Effector memory CD8-positive, alpha-beta T cell (primary cell): ENCODE measurements around the gene ZSCAN18.

Source experiments
- ATAC-seq: fragments of 150-1000 bp; cut with Tn5 transposase; replicated peaks from 2 replicates; pipeline ENCODE4 v1.10.0; 2021; ENCODE audit warnings: mild to moderate bottlenecking, moderate library complexity
- DNase-seq, 3 experiments: peaks; one replicate each; pipeline ENCODE4 v3.0.0; 2021
- H3K27ac Mint-ChIP-seq, 2 donors: one replicate each; pipeline ENCODE4 v1.8.0; 2022; ENCODE audit warnings: mild to moderate bottlenecking in 2 of 2, mixed read lengths in 2 of 2, moderate library complexity in 2 of 2
- H3K27me3 Mint-ChIP-seq, 2 donors: one replicate each; pipeline ENCODE4 v1.8.0; 2022; ENCODE audit warnings: mixed read lengths in 2 of 2
- H3K36me3 Mint-ChIP-seq: one replicate; pipeline ENCODE4 v1.8.0; 2022; ENCODE audit warnings: mild to moderate bottlenecking, moderate library complexity, mixed read lengths; ENCODE audit not compliant: insufficient read depth
- H3K4me1 Mint-ChIP-seq, 2 donors: one replicate each; pipeline ENCODE4 v1.8.0; 2022; ENCODE audit warnings: low read depth in 2 of 2, mixed read lengths in 2 of 2
- H3K4me3 Mint-ChIP-seq, 2 donors: one replicate each; pipeline ENCODE4 v1.8.0; 2022; ENCODE audit warnings: mild to moderate bottlenecking in 2 of 2, mixed read lengths in 2 of 2, moderate library complexity in 2 of 2
- H3K9me3 Mint-ChIP-seq, 2 donors: one replicate each; pipeline ENCODE4 v1.8.0; 2022; ENCODE audit warnings: mixed read lengths in 2 of 2

Gene ZSCAN18

GRCh38 chr19:58046856-58047255, 51.2 kb downstream of the ZSCAN18 start:
- H3K27me3 Mint-ChIP-seq: no peaks in the 10 kb centered on the region
- H3K4me3 Mint-ChIP-seq: no peak overlapping the region
- no peak for ATAC-seq
- DNase-seq: no peak
- H3K36me3 Mint-ChIP-seq: no peaks in the 10 kb centered on the region
- H3K27ac Mint-ChIP-seq: no peak overlapping the region
- no peaks in the 10 kb centered on the region for H3K4me1 Mint-ChIP-seq
- peaks cover 17 to 29% of the 10 kb centered on the region in 2 donors for H3K9me3 Mint-ChIP-seq

- Mint-ChIP-seq H3K27me3 (no peaks in the 10 kb centered on the region), H3K4me1 (no peaks in the 10 kb centered on the region), H3K36me3 (no peaks in the 10 kb centered on the region), H3K27ac (peak overlapping the region in 1 of 2 donors; percentile 49), H3K9me3 (peaks cover 19 to 29% of the 10 kb centered on the region in 2 donors), H3K4me3 (no peak overlapping the region)
- DNase-seq: no peak
- no peak for ATAC-seq
These were observed 52.5 kb downstream of the ZSCAN18 start for GRCh38 chr19:58045411-58046050.

GRCh38 chr19:58044886-58045285, 53.1 kb downstream of the ZSCAN18 start:
- ATAC-seq (no peak), DNase-seq (no peak)
- no peak overlapping the region for H3K27ac Mint-ChIP-seq
- no peaks in the 10 kb centered on the region for H3K36me3 Mint-ChIP-seq
- H3K27me3 Mint-ChIP-seq: no peaks in the 10 kb centered on the region
- H3K4me3 Mint-ChIP-seq: no peak overlapping the region
- H3K9me3 Mint-ChIP-seq: peaks cover 18 to 28% of the 10 kb centered on the region in 2 donors
- H3K4me1 Mint-ChIP-seq: no peaks in the 10 kb centered on the region

- no peak for ATAC-seq
- Mint-ChIP-seq H3K4me3 (no peak overlapping the region), H3K4me1 (no peaks in the 10 kb centered on the region), H3K27me3 (no peaks in the 10 kb centered on the region), H3K27ac (no peak overlapping the region), H3K36me3 (no peaks in the 10 kb centered on the region), H3K9me3 (peaks cover 16 to 23% of the 10 kb centered on the region in 2 donors)
- no peak for DNase-seq
These were observed 53.6 kb downstream of the ZSCAN18 start for GRCh38 chr19:58044391-58044790.

GRCh38 chr19:58042495-58043340, 55.3 kb downstream of the ZSCAN18 start:
- Mint-ChIP-seq H3K9me3 (peaks cover 13 to 24% of the 10 kb centered on the region in 2 donors), H3K36me3 (no peaks in the 10 kb centered on the region), H3K4me1 (no peaks in the 10 kb centered on the region), H3K27me3 (peaks cover 6 to 10% of the 10 kb centered on the region in 2 donors), H3K27ac (no peak overlapping the region), H3K4me3 (no peak overlapping the region)
- DNase-seq (no peak), ATAC-seq (no peak)

GRCh38 chr19:58040751-58041525, 57.1 kb downstream of the ZSCAN18 start:
- Mint-ChIP-seq H3K4me1 (no peaks in the 10 kb centered on the region), H3K36me3 (no peaks in the 10 kb centered on the region), H3K27me3 (peaks cover 13 to 15% of the 10 kb centered on the region in 2 donors), H3K9me3 (peaks cover 12 to 21% of the 10 kb centered on the region in 2 donors), H3K4me3 (no peak overlapping the region), H3K27ac (no peak overlapping the region)
- DNase-seq (no peak), ATAC-seq (no peak)

- H3K4me1 Mint-ChIP-seq: peaks cover 0 to 5% of the 10 kb centered on the region in 2 donors
- ATAC-seq (no peak), DNase-seq (no peak)
- peaks cover 14 to 24% of the 10 kb centered on the region in 2 donors for H3K9me3 Mint-ChIP-seq
- no peak overlapping the region for H3K4me3 Mint-ChIP-seq
- H3K27me3 Mint-ChIP-seq: peaks cover 23 to 31% of the 10 kb centered on the region in 2 donors
- H3K36me3 Mint-ChIP-seq: peaks cover 3% of the 10 kb centered on the region
- H3K27ac Mint-ChIP-seq: no peak overlapping the region
These were observed 59.3 kb downstream of the ZSCAN18 start for GRCh38 chr19:58038688-58039204.

GRCh38 chr19:58037927-58038687, 59.9 kb downstream of the ZSCAN18 start:
- peaks cover 3% of the 10 kb centered on the region for H3K36me3 Mint-ChIP-seq
- H3K27me3 Mint-ChIP-seq: peaks cover 23 to 31% of the 10 kb centered on the region in 2 donors
- H3K27ac Mint-ChIP-seq: no peak overlapping the region
- peaks cover 0 to 5% of the 10 kb centered on the region in 2 donors for H3K4me1 Mint-ChIP-seq
- no peak for ATAC-seq
- no peak overlapping the region for H3K4me3 Mint-ChIP-seq
- peaks cover 14 to 24% of the 10 kb centered on the region in 2 donors for H3K9me3 Mint-ChIP-seq
- DNase-seq: no peak

- Mint-ChIP-seq H3K36me3 (peaks cover 3% of the 10 kb centered on the region), H3K4me1 (peaks cover 0 to 5% of the 10 kb centered on the region in 2 donors), H3K27ac (no peak overlapping the region), H3K9me3 (peaks cover 11 to 24% of the 10 kb centered on the region in 2 donors), H3K27me3 (peaks cover 23 to 31% of the 10 kb centered on the region in 2 donors), H3K4me3 (no peak overlapping the region)
- ATAC-seq (no peak), DNase-seq (no peak)
These were observed 62.2 kb downstream of the ZSCAN18 start for GRCh38 chr19:58035863-58036262.

GRCh38 chr19:58034477-58034793, 63.6 kb downstream of the ZSCAN18 start:
- H3K27me3 Mint-ChIP-seq: peaks cover 23 to 31% of the 10 kb centered on the region in 2 donors
- peaks cover 11 to 24% of the 10 kb centered on the region in 2 donors for H3K9me3 Mint-ChIP-seq
- H3K4me3 Mint-ChIP-seq: no peak overlapping the region
- peaks cover 0 to 5% of the 10 kb centered on the region in 2 donors for H3K4me1 Mint-ChIP-seq
- DNase-seq (no peak), ATAC-seq (no peak)
- H3K36me3 Mint-ChIP-seq: peaks cover 3% of the 10 kb centered on the region
- no peak overlapping the region for H3K27ac Mint-ChIP-seq
